PC-9 (cell line): ENCODE data around the gene RPL26.

Source experiments
- EZH2 ChIP-seq: fragments of 200-600 bp; sonication (generic); IDR thresholded peaks from 2 replicates; pipeline ENCODE4 v1.8.0; 2017; ENCODE audit warnings: antibody characterized with exemption, low read depth
- TF ChIP-seq, protein P1 (sequence below): fragments of 200-600 bp; sonication (generic); conservative IDR thresholded peaks from 2 replicates; pipeline ENCODE4 v1.6.1; 2017; ENCODE audit warnings: mixed run types, antibody characterized with exemption, mild to moderate bottlenecking, moderate library complexity

DNA sequence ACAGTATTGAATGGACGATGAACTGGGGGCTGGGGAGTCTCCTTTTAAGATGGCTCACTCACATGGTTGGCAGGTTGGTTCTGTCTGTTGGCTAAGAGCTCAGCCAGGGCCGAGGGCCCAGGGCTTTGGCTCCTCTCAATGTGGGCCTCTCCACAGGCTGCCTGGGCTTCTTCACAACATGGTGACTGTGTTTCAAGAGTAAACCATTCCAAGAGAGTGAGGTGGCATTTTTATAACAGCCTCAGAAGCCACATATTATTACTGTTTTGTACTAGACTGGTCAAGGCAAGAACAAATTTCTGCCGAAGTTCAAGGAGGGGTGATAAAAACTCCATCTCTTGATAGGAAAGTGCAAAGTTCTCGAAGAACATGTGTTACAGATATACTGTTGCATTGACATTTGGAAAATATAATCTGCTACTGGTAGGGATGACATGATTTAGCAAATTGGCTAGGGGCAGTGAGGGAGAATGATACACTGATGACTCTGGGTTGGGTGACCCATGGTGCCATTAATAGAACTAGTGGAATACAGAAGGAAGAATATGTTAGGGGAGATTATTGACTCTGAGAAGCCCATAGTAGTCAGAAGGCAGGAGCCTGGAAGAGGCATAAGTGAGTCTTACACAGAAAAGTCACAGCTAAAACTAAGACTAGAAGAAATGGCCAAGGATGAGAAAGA lies 20.2 kb downstream of the RPL26 start:
- TF ChIP-seq, protein P1, sequence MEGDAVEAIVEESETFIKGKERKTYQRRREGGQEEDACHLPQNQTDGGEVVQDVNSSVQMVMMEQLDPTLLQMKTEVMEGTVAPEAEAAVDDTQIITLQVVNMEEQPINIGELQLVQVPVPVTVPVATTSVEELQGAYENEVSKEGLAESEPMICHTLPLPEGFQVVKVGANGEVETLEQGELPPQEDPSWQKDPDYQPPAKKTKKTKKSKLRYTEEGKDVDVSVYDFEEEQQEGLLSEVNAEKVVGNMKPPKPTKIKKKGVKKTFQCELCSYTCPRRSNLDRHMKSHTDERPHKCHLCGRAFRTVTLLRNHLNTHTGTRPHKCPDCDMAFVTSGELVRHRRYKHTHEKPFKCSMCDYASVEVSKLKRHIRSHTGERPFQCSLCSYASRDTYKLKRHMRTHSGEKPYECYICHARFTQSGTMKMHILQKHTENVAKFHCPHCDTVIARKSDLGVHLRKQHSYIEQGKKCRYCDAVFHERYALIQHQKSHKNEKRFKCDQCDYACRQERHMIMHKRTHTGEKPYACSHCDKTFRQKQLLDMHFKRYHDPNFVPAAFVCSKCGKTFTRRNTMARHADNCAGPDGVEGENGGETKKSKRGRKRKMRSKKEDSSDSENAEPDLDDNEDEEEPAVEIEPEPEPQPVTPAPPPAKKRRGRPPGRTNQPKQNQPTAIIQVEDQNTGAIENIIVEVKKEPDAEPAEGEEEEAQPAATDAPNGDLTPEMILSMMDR = no peak
- TF ChIP-seq EZH2 = no peak
